K562 (cell line): ENCODE results near the gene BANF2. TPM values are rescaled to one million over a fixed set of nuclear protein-coding genes. Genes with fewer than 3 reads are reported as not detected.

Source experiments
- ATAC-seq: fragments of 200-7000 bp; cut with Tn5 transposase; 3 replicates; pipeline ENCODE4 v1.9.1; 2020; ENCODE audit warnings: moderate library complexity
- BruUV-seq: library from RNA; stranded (reverse); fragments of 400-500 nt; replicated peaks from 2 replicates; lab custom pipeline; 2021; lab: Mats Ljungman, UMichigan
- CTCF ChIA-PET: fragments of 300-600 bp; formaldehyde crosslinking; extraction: SDS; loops from one replicate; lab custom pipeline; 2021; ENCODE audit warnings: low intra/inter-chr PET ratio; lab: Yijun Ruan, JAX
- POLR2A ChIA-PET: fragments of 300-600, 350-650 bp; sonication (Branson Sonifier 250); formaldehyde crosslinking; extraction: SDS; loops from one replicate; lab custom pipeline; 2021; ENCODE audit warnings: antibody characterized with exemption, inconsistent platforms; lab: Yijun Ruan, JAX
- DNase-seq, 4 experiments: peaks; one replicate each; pipeline versions ENCODE4 v3.0.0 to v3.0.0-alpha.2; 2011 to 2018; ENCODE audit warnings: low spot score in 3 of 4, mixed read lengths in 3 of 4; ENCODE audit errors: extremely low read depth in 1 of 4
- FAIRE-seq: peaks from 2 replicates; lab custom pipeline; 2011; peaks lifted over from hg19 to GRCh38; lab: Jason Lieb, UNC
- H2AFZ ChIP-seq: 2 replicates; pipeline ENCODE4 v1.6.0; 2011; ENCODE audit warnings: low read depth, low read length, control low read depth, inconsistent platforms
- H3K27ac ChIP-seq: fragments of 200-600 bp; 3 replicates; pipeline ENCODE4 v1.8.0; 2011; ENCODE audit warnings: low read depth, mild to moderate bottlenecking, control low read depth, inconsistent platforms, low read length, moderate library complexity, mixed read lengths; ENCODE audit errors: extremely low read depth
- H3K27me3 ChIP-seq, 2 experiments: fragments of 300-600 bp in 1 of 2; 2 replicates in 1 of 2; 3 replicates in 1 of 2; pipeline versions ENCODE4 v1.6.0 to v1.8.0; 2011; ENCODE audit warnings: inconsistent platforms in 2 of 2, low read length in 2 of 2, mild to moderate bottlenecking in 1 of 2, mixed read lengths in 1 of 2, moderate library complexity in 1 of 2; ENCODE audit not compliant: control insufficient read depth in 2 of 2, insufficient read depth in 2 of 2
- H3K36me3 ChIP-seq: fragments of 300-600 bp; 3 replicates; pipeline ENCODE4 v1.8.0; 2011; ENCODE audit warnings: mild to moderate bottlenecking, low read length, inconsistent platforms; ENCODE audit not compliant: control insufficient read depth, insufficient read depth
- H3K4me1 ChIP-seq, 2 experiments: fragments of 200-600 bp in 1 of 2; replicated peaks in 1 of 2; 2 replicates in 1 of 2; 3 replicates in 1 of 2; pipeline versions ENCODE4 v1.5.1 to v1.8.0; 2011; ENCODE audit warnings: inconsistent platforms in 2 of 2, low read length in 2 of 2, mild to moderate bottlenecking in 1 of 2, mixed read lengths in 1 of 2, moderate library complexity in 1 of 2; ENCODE audit not compliant: control insufficient read depth in 2 of 2, insufficient read depth in 2 of 2
- H3K4me2 ChIP-seq: 2 replicates; pipeline ENCODE4 v1.6.1; 2011; ENCODE audit warnings: low read length, control low read depth, inconsistent platforms, mixed read lengths; ENCODE audit not compliant: insufficient read depth
- H3K4me3 ChIP-seq: fragments of 200-600 bp; sonication (generic), shearing (Covaris generic); 2 replicates; pipeline ENCODE4 v1.5.1; 2016; ENCODE audit warnings: control low read depth, inconsistent platforms
- H3K79me2 ChIP-seq: fragments of 200-600 bp; 3 replicates; pipeline ENCODE4 v1.8.0; 2011; ENCODE audit warnings: low read length, inconsistent platforms; ENCODE audit not compliant: control insufficient read depth, insufficient read depth
- H3K9ac ChIP-seq, 2 experiments: 2 replicates each; pipeline versions ENCODE4 v1.6.0 to v1.6.1; 2011; ENCODE audit warnings: low read depth in 2 of 2, low read length in 2 of 2, control low read depth in 1 of 2, inconsistent platforms in 1 of 2, mild to moderate bottlenecking in 1 of 2, mixed read lengths in 1 of 2; ENCODE audit not compliant: insufficient read depth in 1 of 2
- H3K9me1 ChIP-seq: one replicate; pipeline ENCODE4 v1.6.0; 2011; ENCODE audit warnings: inconsistent platforms, mild to moderate bottlenecking, low read length, moderate library complexity; ENCODE audit not compliant: control insufficient read depth, insufficient read depth
- H3K9me3 ChIP-seq: replicated peaks from 2 replicates; pipeline ENCODE4 v1.5.1; 2011; ENCODE audit warnings: low read depth, low read length, inconsistent platforms; ENCODE audit not compliant: control insufficient read depth, insufficient read depth
- H4K20me1 ChIP-seq: replicated peaks from 2 replicates; pipeline ENCODE4 v1.6.1; 2011; ENCODE audit warnings: low read length, inconsistent platforms, mixed read lengths; ENCODE audit not compliant: control insufficient read depth, insufficient read depth
- HMGXB4 ChIP-seq: sonication (generic); formaldehyde crosslinking; IDR thresholded peaks from 2 replicates; pipeline ENCODE4 v1.8.1; 2023; ENCODE audit warnings: mild to moderate bottlenecking, missing genetic modification reagents
- NFIC ChIP-seq: fragments of 450-650 bp; IDR thresholded peaks from 2 replicates; pipeline ENCODE4 v1.6.1; 2017; ENCODE audit warnings: mild to moderate bottlenecking, inconsistent platforms
- POLR3G ChIP-seq: IDR thresholded peaks from 2 replicates; pipeline ENCODE4 v1.6.1; 2011; ENCODE audit not compliant: insufficient read length, insufficient replicate concordance; ENCODE audit errors: extremely low read depth
- PTTG1 ChIP-seq: fragments of 450-650 bp; IDR thresholded peaks from 2 replicates; pipeline ENCODE4 v1.6.1; 2016; ENCODE audit warnings: low read depth, mild to moderate bottlenecking, missing genetic modification characterization, missing compliant biosample characterization
- SMAD3 ChIP-seq: fragments of 450-650 bp; formaldehyde crosslinking; conservative IDR thresholded peaks from 2 replicates; pipeline ENCODE4 v1.4.0; 2020; ENCODE audit warnings: mild to moderate bottlenecking
- ZC3H11A ChIP-seq: IDR thresholded peaks from 2 replicates; pipeline ENCODE4 v1.6.1; 2012; ENCODE audit warnings: low read depth, low read length, improper control_type of control experiment
- ZC3H8 ChIP-seq: fragments of 450-650 bp; IDR thresholded peaks from 2 replicates; pipeline ENCODE4 v1.6.1; 2017
- ZNF41 ChIP-seq: fragments of 250-450 bp; sonication (Bioruptor Pico); conservative IDR thresholded peaks from 2 replicates; pipeline ENCODE4 v1.4.0; 2020; ENCODE audit warnings: mild to moderate bottlenecking
- WGBS: fragments of 100-300 bp; shearing (Covaris generic); methylation state at CpG from one replicate; pipeline ENCODE4 v1.1.6; 2016; ENCODE audit warnings: low coverage, mixed read lengths; ENCODE audit not compliant: insufficient coverage; ENCODE audit errors: missing lambda C conversion rate; 5-methylcytosine and 5-hydroxymethylcytosine counted together
- in situ Hi-C: fragments of 300-500 bp; cut with MboI; formaldehyde crosslinking; loops from 4 replicates; pipeline ENCODE4 v1.15.0; 2018; ENCODE audit warnings: inconsistent platforms, mixed read lengths
- intact Hi-C: fragments of 100-400 bp; cut with micrococcal nuclease; formaldehyde crosslinking; loops from 2 replicates; pipeline ENCODE4 v1.14.2; 2022
- polyA plus RNA-seq, 8 experiments: library from polyadenylated mRNA; depleted of rRNA in 4 of 8; stranded (reverse) in 5 of 8; unstranded in 3 of 8; fragments of >200 nt; fragmentation: Nextera tagmentation in 2 of 8; fragmentation: Illumina TruSeq in 1 of 8; extraction: Ambion mirVana in 2 of 8; extraction: Trizol in 1 of 8; gene quantifications; 2 replicates each; pipeline versions ENCODE4 v1.2.1 to v1.2.3, GENCODE V29; 2011 to 2014; ENCODE audit warnings: inconsistent platforms in 1 of 8, missing spikeins in 1 of 8
- total RNA-seq, 7 experiments: library from RNA; depleted of rRNA in 6 of 7; stranded (reverse); fragments of >200 nt in 6 of 7; fragmentation: Illumina TruSeq in 2 of 7; extraction: Trizol in 2 of 7; gene quantifications; 2 replicates each; pipeline versions ENCODE4 v1.2.1 to v1.2.3, GENCODE V29; 2011 to 2021; ENCODE audit warnings: low replicate concordance in 1 of 7

Gene BANF2
- total and polyA plus RNA-seq, 9 of the 15 experiments (the other 6 are each of a cell fraction or from before 2014, with no cell fraction given): not detected

DNA sequence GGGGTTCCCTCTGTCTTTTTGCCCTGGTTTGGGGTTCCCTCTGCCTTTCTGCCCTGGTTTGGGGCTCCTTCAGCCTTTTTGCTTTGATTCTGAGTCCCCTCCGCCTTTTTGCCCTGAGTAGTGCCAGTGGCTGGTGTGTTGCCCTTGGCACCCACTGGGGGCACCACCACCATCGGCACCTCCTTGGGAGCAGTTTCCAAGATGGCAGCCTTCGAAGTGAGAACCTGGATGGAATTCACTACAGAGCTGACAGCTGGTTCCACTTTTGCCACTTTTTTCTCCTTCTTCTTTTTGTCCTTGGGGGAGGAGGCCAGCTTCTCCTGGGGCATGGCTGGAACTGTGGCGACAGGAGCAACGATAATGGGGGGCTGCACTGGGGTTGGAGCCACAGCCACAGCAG is 40.0 kb upstream of the BANF2 start:
- TF ChIP-seq ZNF41 (CRISPR knock-in tag) (no peak), SMAD3 (CRISPR knock-in tag) (no peak), ZC3H8 (no peak), POLR3G (no peak), HMGXB4 (CRISPR knock-in tag) (no peak), PTTG1 (no peak), ZC3H11A (no peak), NFIC (no peak)
- H3K36me3 ChIP-seq: peaks cover 24% of the 10 kb centered on the region; the same call in 1 of the 3 replicates
- H3K9ac ChIP-seq: no peak overlapping the region
- peaks cover 36% of the 10 kb centered on the region for H3K79me2 ChIP-seq
- ATAC-seq (no peak), FAIRE-seq (no peak), DNase-seq (no peak)
- ChIA-PET CTCF (no interaction called here), POLR2A (no interaction called here)
- H3K9me1 ChIP-seq: peaks cover 3% of the 10 kb centered on the region
- in situ Hi-C loops (no loop called here), intact Hi-C loops (no loop called here)
- no peak overlapping the region for H3K27ac ChIP-seq
- 97% methylated on average over 4 of the region's 5 CpGs for WGBS
- H3K27me3 ChIP-seq: no peaks in the 10 kb centered on the region
- BruUV-seq: no TSS peak
- 0 out of 2 replicates have a peak, but pooled peaks cover 2% of the 10 kb centered on the region for H3K9me3 ChIP-seq
- H4K20me1 ChIP-seq: 0 out of 2 replicates have a peak, but pooled peaks cover 2% of the 10 kb centered on the region
- H3K4me3 ChIP-seq: no peak overlapping the region
- no peak overlapping the region for H2AFZ ChIP-seq
- no peaks in the 10 kb centered on the region; a peak in 3 of 5 replicates for H3K4me1 ChIP-seq
- H3K4me2 ChIP-seq: no peak overlapping the region
